Activated CD4-positive, alpha-beta memory T cell treated with anti-CD3 and anti-CD28 coated beads, Interleukin-2, amount 10 ng/mL, durations not matched to agents 7 days and 5 days (primary cell): ENCODE results near the gene PPM1H. TPM values are rescaled to one million over a fixed set of nuclear protein-coding genes. Genes with fewer than 3 reads are reported as not detected.
"Not testable (repeated sequence)": the region's sequence is repeated elsewhere in the genome, so short reads cannot be mapped to it uniquely, and the experiment has no call there.

ENCODE experiments used
- CTCF ChIA-PET: fragments of 350-600 bp; sonication (Branson Sonifier 250); formaldehyde crosslinking; loops from one replicate; lab custom pipeline; 2021; ENCODE audit warnings: antibody characterized with exemption, inconsistent platforms; lab: Charles Lee
- POLR2A ChIA-PET: fragments of 350-600 bp; sonication (Branson Sonifier 250); formaldehyde crosslinking; loops from one replicate; lab custom pipeline; 2021; ENCODE audit warnings: antibody characterized with exemption; lab: Charles Lee
- DNase-seq: peaks from one replicate; pipeline ENCODE4 v3.0.0-alpha.2; 2020
- H3K27ac Mint-ChIP-seq: one replicate; pipeline ENCODE4 v1.8.0; 2021; ENCODE audit warnings: mild to moderate bottlenecking, mixed read lengths
- H3K27me3 Mint-ChIP-seq: one replicate; pipeline ENCODE4 v1.8.0; 2021; ENCODE audit warnings: mixed read lengths
- H3K36me3 Mint-ChIP-seq: one replicate; pipeline ENCODE4 v1.8.0; 2021; ENCODE audit warnings: low read depth, mixed read lengths
- H3K4me1 Mint-ChIP-seq: one replicate; pipeline ENCODE4 v1.8.0; 2021; ENCODE audit warnings: mixed read lengths
- H3K4me3 Mint-ChIP-seq: one replicate; pipeline ENCODE4 v1.8.0; 2021; ENCODE audit warnings: mild to moderate bottlenecking, mixed read lengths
- H3K9me3 Mint-ChIP-seq: one replicate; pipeline ENCODE4 v1.8.0; 2021; ENCODE audit warnings: mixed read lengths
- total RNA-seq, 2 experiments: library from RNA; stranded (reverse); gene quantifications; one replicate each; pipeline ENCODE4 v1.2.3, GENCODE V29; 2021

PPM1H gene
- total RNA-seq, 2 experiments from 2014 or later = not detected

- H3K9me3 Mint-ChIP-seq = no peaks in the 10 kb centered on the region
- no peak for DNase-seq
- no peak overlapping the region for H3K27ac Mint-ChIP-seq
- no peaks in the 10 kb centered on the region for H3K36me3 Mint-ChIP-seq
- H3K4me3 Mint-ChIP-seq = no peak overlapping the region
- POLR2A ChIA-PET = no interaction called here
- peaks cover 5% of the 10 kb centered on the region for H3K27me3 Mint-ChIP-seq
- CTCF ChIA-PET = interaction anchor here (0.8 kb wide), 1 partner anchor 31 kb away, joined by 3 read pairs; no protein-coding TSS in a partner anchor
- peaks cover 3% of the 10 kb centered on the region for H3K4me1 Mint-ChIP-seq
Observed at GRCh38 chr12:62766496-62766895, 168.5 kb downstream of the PPM1H start.

GRCh38 chr12:62763861-62764645 is 170.9 kb downstream of the PPM1H start:
- Mint-ChIP-seq H3K27ac (no peak overlapping the region), H3K36me3 (no peaks in the 10 kb centered on the region), H3K4me3 (no peak overlapping the region), H3K27me3 (peaks cover 5% of the 10 kb centered on the region), H3K4me1 (peaks cover 17% of the 10 kb centered on the region), H3K9me3 (no peaks in the 10 kb centered on the region)
- CTCF ChIA-PET = interaction anchor here (1.5 kb wide), 1 partner anchor 13 kb away, joined by 3 read pairs; no protein-coding TSS in a partner anchor
- no peak for DNase-seq
- POLR2A ChIA-PET = no interaction called here

GRCh38 chr12:62763312-62763711 is 171.6 kb downstream of the PPM1H start:
- H3K4me1 Mint-ChIP-seq = peaks cover 24% of the 10 kb centered on the region
- no peak overlapping the region for H3K4me3 Mint-ChIP-seq
- POLR2A ChIA-PET = no interaction called here
- H3K27me3 Mint-ChIP-seq = peaks cover 2% of the 10 kb centered on the region
- H3K36me3 Mint-ChIP-seq = no peaks in the 10 kb centered on the region
- no peak for DNase-seq
- H3K9me3 Mint-ChIP-seq = no peaks in the 10 kb centered on the region
- CTCF ChIA-PET = interaction anchor here (1.5 kb wide), 1 partner anchor 12 kb away, joined by 3 read pairs; no protein-coding TSS in a partner anchor
- no peak overlapping the region for H3K27ac Mint-ChIP-seq

- ChIA-PET POLR2A (no interaction called here), CTCF (no interaction called here)
- H3K4me1 Mint-ChIP-seq = peaks cover 20% of the 10 kb centered on the region
- H3K36me3 Mint-ChIP-seq = no peaks in the 10 kb centered on the region
- no peak overlapping the region for H3K4me3 Mint-ChIP-seq
- no peaks in the 10 kb centered on the region for H3K9me3 Mint-ChIP-seq
- no peak for DNase-seq
- H3K27ac Mint-ChIP-seq = no peak overlapping the region
- peaks cover 2% of the 10 kb centered on the region for H3K27me3 Mint-ChIP-seq
Observed at GRCh38 chr12:62762645-62763044, 172.3 kb downstream of the PPM1H start.

- no peak for DNase-seq
- H3K27me3 Mint-ChIP-seq = no peaks in the 10 kb centered on the region
- ChIA-PET CTCF (no interaction called here), POLR2A (no interaction called here)
- H3K36me3 Mint-ChIP-seq = no peaks in the 10 kb centered on the region
- peaks cover 20% of the 10 kb centered on the region for H3K4me1 Mint-ChIP-seq
- H3K9me3 Mint-ChIP-seq = no peaks in the 10 kb centered on the region
- H3K4me3 Mint-ChIP-seq = no peak overlapping the region
- H3K27ac Mint-ChIP-seq = no peak overlapping the region
Observed at GRCh38 chr12:62761658-62762057, 173.3 kb downstream of the PPM1H start.

- CTCF ChIA-PET = no interaction called here
- H3K36me3 Mint-ChIP-seq = no peaks in the 10 kb centered on the region
- POLR2A ChIA-PET = no interaction called here
- no peaks in the 10 kb centered on the region for H3K9me3 Mint-ChIP-seq
- peaks cover 20% of the 10 kb centered on the region for H3K4me1 Mint-ChIP-seq
- no peak overlapping the region for H3K4me3 Mint-ChIP-seq
- H3K27ac Mint-ChIP-seq = no peak overlapping the region
- no peak for DNase-seq
- no peaks in the 10 kb centered on the region for H3K27me3 Mint-ChIP-seq
Observed at GRCh38 chr12:62760779-62761178, 174.2 kb downstream of the PPM1H start.

GRCh38 chr12:62760341-62760740 is 174.6 kb downstream of the PPM1H start:
- H3K27me3 Mint-ChIP-seq, H3K9me3 Mint-ChIP-seq, H3K4me3 Mint-ChIP-seq, POLR2A ChIA-PET, H3K27ac Mint-ChIP-seq, CTCF ChIA-PET, DNase-seq, H3K36me3 Mint-ChIP-seq: not testable (repeated sequence)
- peaks cover 20% of the 10 kb centered on the region for H3K4me1 Mint-ChIP-seq

GRCh38 chr12:62758216-62758615 is 176.7 kb downstream of the PPM1H start:
- Mint-ChIP-seq H3K36me3 (no peaks in the 10 kb centered on the region), H3K4me3 (no peak overlapping the region), H3K27me3 (no peaks in the 10 kb centered on the region), H3K27ac (no peak overlapping the region), H3K9me3 (peaks cover 2% of the 10 kb centered on the region), H3K4me1 (peaks cover 20% of the 10 kb centered on the region)
- ChIA-PET POLR2A (no interaction called here), CTCF (no interaction called here)
- no peak for DNase-seq

- POLR2A ChIA-PET = no interaction called here
- CTCF ChIA-PET = no interaction called here
- H3K27me3 Mint-ChIP-seq = peaks cover 3% of the 10 kb centered on the region
- H3K9me3 Mint-ChIP-seq = peaks cover 2% of the 10 kb centered on the region
- no peaks in the 10 kb centered on the region for H3K36me3 Mint-ChIP-seq
- DNase-seq = no peak
- H3K4me3 Mint-ChIP-seq = no peak overlapping the region
- no peak overlapping the region for H3K27ac Mint-ChIP-seq
- H3K4me1 Mint-ChIP-seq = peaks cover 20% of the 10 kb centered on the region
Observed at GRCh38 chr12:62757048-62757447, 177.9 kb downstream of the PPM1H start.

- Mint-ChIP-seq H3K4me3 (no peak overlapping the region), H3K27ac (no peak overlapping the region), H3K27me3 (peaks cover 10% of the 10 kb centered on the region), H3K4me1 (peaks cover 9% of the 10 kb centered on the region), H3K36me3 (no peaks in the 10 kb centered on the region), H3K9me3 (peaks cover 2% of the 10 kb centered on the region)
- POLR2A ChIA-PET = interaction anchor here (1.2 kb wide), 1 partner anchor 30 kb away, joined by 3 read pairs; no protein-coding TSS in a partner anchor
- no peak for DNase-seq
- CTCF ChIA-PET = no interaction called here
Observed at GRCh38 chr12:62754706-62755105, 180.2 kb downstream of the PPM1H start.

- Mint-ChIP-seq H3K4me3 (no peak overlapping the region), H3K27me3 (peaks cover 15% of the 10 kb centered on the region), H3K4me1 (no peaks in the 10 kb centered on the region), H3K27ac (no peak overlapping the region), H3K9me3 (peaks cover 2% of the 10 kb centered on the region), H3K36me3 (no peaks in the 10 kb centered on the region)
- ChIA-PET POLR2A (no interaction called here), CTCF (interaction anchor here (1.0 kb wide), 1 partner anchor 12 kb away, joined by 3 read pairs; no protein-coding TSS in a partner anchor)
- no peak for DNase-seq
Observed at GRCh38 chr12:62751810-62752155, 183.2 kb downstream of the PPM1H start.

GRCh38 chr12:62750941-62751809 is 183.8 kb downstream of the PPM1H start:
- POLR2A ChIA-PET = no interaction called here
- Mint-ChIP-seq H3K36me3 (no peaks in the 10 kb centered on the region), H3K27ac (no peak overlapping the region), H3K4me1 (no peaks in the 10 kb centered on the region), H3K4me3 (no peak overlapping the region), H3K27me3 (peaks cover 15% of the 10 kb centered on the region), H3K9me3 (peaks cover 2% of the 10 kb centered on the region)
- no peak for DNase-seq
- CTCF ChIA-PET = interaction anchor here (1.0 kb wide), 1 partner anchor 13 kb away, joined by 3 read pairs; no protein-coding TSS in a partner anchor

GRCh38 chr12:62749586-62749985 is 185.4 kb downstream of the PPM1H start:
- no peak overlapping the region for H3K4me3 Mint-ChIP-seq
- no peaks in the 10 kb centered on the region for H3K9me3 Mint-ChIP-seq
- ChIA-PET CTCF (no interaction called here), POLR2A (no interaction called here)
- peaks cover 7% of the 10 kb centered on the region for H3K4me1 Mint-ChIP-seq
- no peak for DNase-seq
- H3K27ac Mint-ChIP-seq = no peak overlapping the region
- H3K27me3 Mint-ChIP-seq = peaks cover 15% of the 10 kb centered on the region
- H3K36me3 Mint-ChIP-seq = no peaks in the 10 kb centered on the region
